Liver (tissue), 9 donors: ENCODE results near the gene PITRM1. TPM values are rescaled to one million over a fixed set of nuclear protein-coding genes. Genes with fewer than 3 reads are reported as not detected.

Experiments
- DNase-seq: peaks from one replicate; pipeline ENCODE4 v3.0.0-alpha.2; 2017; ENCODE audit warnings: low spot score
- H3K27ac ChIP-seq, 2 donors: one replicate each; pipeline ENCODE4 v1.7.0; 2013; ENCODE audit warnings: inconsistent platforms in 2 of 2, low read length in 2 of 2, control low read depth in 1 of 2, low read depth in 1 of 2, mild to moderate bottlenecking in 1 of 2
- H3K27me3 ChIP-seq, 4 donors: one replicate each; pipeline versions ENCODE4 v1.6.1 to v1.7.0; 2013; ENCODE audit warnings: low read length in 3 of 4, inconsistent platforms in 1 of 4, mild to moderate bottlenecking in 1 of 4, moderate library complexity in 1 of 4; ENCODE audit not compliant: control insufficient read depth in 4 of 4, insufficient read depth in 4 of 4
- H3K36me3 ChIP-seq, 4 donors: one replicate each; pipeline versions ENCODE4 v1.6.1 to v1.7.0; 2013; ENCODE audit warnings: low read length in 3 of 4, mild to moderate bottlenecking in 3 of 4, low read depth in 1 of 4, moderate library complexity in 1 of 4; ENCODE audit not compliant: control insufficient read depth in 4 of 4, insufficient read depth in 3 of 4
- H3K4me1 ChIP-seq, 4 donors: one replicate each; pipeline versions ENCODE4 v1.6.1 to v1.7.0; 2013; ENCODE audit warnings: low read length in 3 of 4, mild to moderate bottlenecking in 3 of 4, moderate library complexity in 1 of 4; ENCODE audit not compliant: control insufficient read depth in 4 of 4, insufficient read depth in 4 of 4
- H3K4me3 ChIP-seq, 3 donors: one replicate each; pipeline versions ENCODE4 v1.6.1 to v1.7.0; 2013; ENCODE audit warnings: low read length in 3 of 3, control low read depth in 1 of 3, low read depth in 1 of 3, mild to moderate bottlenecking in 1 of 3
- H3K9ac ChIP-seq, 2 donors: one replicate each; pipeline ENCODE4 v1.7.0; 2013; ENCODE audit warnings: low read length in 2 of 2, mild to moderate bottlenecking in 2 of 2, moderate library complexity in 2 of 2, control low read depth in 1 of 2, low read depth in 1 of 2
- H3K9me3 ChIP-seq, 4 donors: one replicate each; pipeline versions ENCODE4 v1.6.1 to v1.7.0; 2013; ENCODE audit warnings: low read length in 3 of 4; ENCODE audit not compliant: control insufficient read depth in 4 of 4
- CTCF ChIP-seq: fragments of 150-350 bp; IDR thresholded peaks from 2 replicates; pipeline ENCODE4 v1.5.1; 2017; ENCODE audit warnings: improper control_type of control experiment, low read depth, low read length; ENCODE audit not compliant: missing input control
- FOXA1 ChIP-seq: IDR thresholded peaks from 2 replicates; pipeline ENCODE4 v1.6.1; 2016; ENCODE audit warnings: antibody characterized with exemption
- FOXA2 ChIP-seq: IDR thresholded peaks from 2 replicates; pipeline ENCODE4 v1.6.1; 2016; ENCODE audit warnings: antibody characterized with exemption
- GABPA ChIP-seq, 2 donors: IDR thresholded peaks in 1 of 2; conservative IDR thresholded peaks in 1 of 2; 2 replicates each; pipeline ENCODE4 v1.6.1; 2016; ENCODE audit warnings: antibody characterized with exemption in 2 of 2, mild to moderate bottlenecking in 1 of 2, moderate library complexity in 1 of 2
- HNF4A ChIP-seq, 2 donors: conservative IDR thresholded peaks; 2 replicates each; pipeline ENCODE4 v1.6.1; 2016; ENCODE audit warnings: antibody characterized with exemption in 2 of 2, mild to moderate bottlenecking in 2 of 2
- HNF4G ChIP-seq: IDR thresholded peaks from 2 replicates; pipeline ENCODE4 v1.6.1; 2016; ENCODE audit warnings: antibody characterized with exemption
- RAD21 ChIP-seq, 2 donors: IDR thresholded peaks; 2 replicates each; pipeline ENCODE4 v1.6.1; 2016; ENCODE audit warnings: antibody characterized with exemption in 2 of 2, mild to moderate bottlenecking in 2 of 2
- TAF1 ChIP-seq: conservative IDR thresholded peaks from 2 replicates; pipeline ENCODE4 v1.6.1; 2016; ENCODE audit warnings: antibody characterized with exemption, mild to moderate bottlenecking
- WGBS: extraction: QIAGEN DNeasy Blood & Tissue Kit; methylation state at CpG from one replicate; pipeline ENCODE4 v1.1.7; 2013; 5-methylcytosine and 5-hydroxymethylcytosine counted together
- polyA plus RNA-seq, 2 donors: library from polyadenylated mRNA; stranded (reverse) in 1 of 2; unstranded in 1 of 2; fragments of 200-250 nt in 1 of 2; fragments of >200 nt in 1 of 2; fragmentation: Nextera tagmentation in 1 of 2; extraction: Ambion mirVana in 1 of 2; gene quantifications; one replicate each; pipeline versions ENCODE4 v1.2.1 to v1.2.3, GENCODE V29; 2013 to 2015
- total RNA-seq, 2 donors: library from RNA; depleted of rRNA; stranded (reverse); fragments of >200 nt; gene quantifications; one replicate each; pipeline ENCODE4 v1.2.3, GENCODE V29; 2014
- TF ChIP-seq, protein P1 (sequence below): IDR thresholded peaks from 2 replicates; pipeline ENCODE4 v1.6.1; 2016; ENCODE audit warnings: antibody characterized with exemption
- TF ChIP-seq, protein P2 (sequence below): IDR thresholded peaks from 2 replicates; pipeline ENCODE4 v1.6.1; 2016; ENCODE audit warnings: antibody characterized with exemption, mild to moderate bottlenecking
- TF ChIP-seq, protein P3 (sequence below): IDR thresholded peaks from 2 replicates; pipeline ENCODE4 v1.6.1; 2016; ENCODE audit warnings: antibody characterized with exemption
- donor health status: healthy.
- donor health status: healthy.
- donor health status: healthy.
- donor health status: healthy.
- donor health status: healthy.

PITRM1 gene
- total and polyA plus RNA-seq, 4 donors, result 21.1 to 43.1 (median 27.7) TPM

DNA sequence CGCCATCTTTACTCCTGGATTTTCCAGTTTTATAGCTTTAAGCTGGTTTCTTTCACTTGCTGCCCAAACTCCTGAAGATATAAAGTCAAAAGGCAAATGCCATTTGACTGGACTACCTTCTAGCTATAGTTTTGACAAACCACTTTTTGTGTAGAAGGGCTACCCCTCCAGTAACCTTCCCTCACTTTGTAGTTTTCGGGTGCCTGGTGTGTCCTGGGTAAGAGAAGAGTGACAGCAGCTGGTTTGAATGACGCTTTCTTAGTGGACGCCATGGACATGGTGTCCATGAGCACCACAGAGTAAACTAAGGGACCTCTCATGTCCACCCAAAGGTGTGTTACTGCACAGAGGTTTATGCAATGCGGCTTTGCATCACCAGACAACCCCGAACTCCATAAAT is 21.2 kb upstream of the PITRM1 start:
- no peak for DNase-seq
- Histone ChIP-seq H3K4me3 (no peak overlapping the region), H3K27me3 (no peaks in the 10 kb centered on the region), H3K9ac (no peak overlapping the region), H3K9me3 (no peaks in the 10 kb centered on the region), H3K27ac (no peak overlapping the region), H3K4me1 (peaks cover 0 to 6% (median 1%) of the 10 kb centered on the region in 4 donors), H3K36me3 (no peaks in the 10 kb centered on the region)
- WGBS, result 94% methylated on average over 6 of the region's 6 CpGs
- TF ChIP-seq HNF4A (conservative IDR thresholded peaks at IDR 0.05) (no peak), RAD21 (IDR thresholded peaks at IDR 0.05) (no peak), HNF4G (no peak), GABPA (IDR thresholded peaks at IDR 0.05 in 1 of 2, conservative IDR thresholded peaks at IDR 0.05 in 1 of 2) (no peak)
- TF ChIP-seq, protein P1, sequence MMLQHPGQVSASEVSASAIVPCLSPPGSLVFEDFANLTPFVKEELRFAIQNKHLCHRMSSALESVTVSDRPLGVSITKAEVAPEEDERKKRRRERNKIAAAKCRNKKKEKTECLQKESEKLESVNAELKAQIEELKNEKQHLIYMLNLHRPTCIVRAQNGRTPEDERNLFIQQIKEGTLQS, result no peak
- TF ChIP-seq, protein P2, sequence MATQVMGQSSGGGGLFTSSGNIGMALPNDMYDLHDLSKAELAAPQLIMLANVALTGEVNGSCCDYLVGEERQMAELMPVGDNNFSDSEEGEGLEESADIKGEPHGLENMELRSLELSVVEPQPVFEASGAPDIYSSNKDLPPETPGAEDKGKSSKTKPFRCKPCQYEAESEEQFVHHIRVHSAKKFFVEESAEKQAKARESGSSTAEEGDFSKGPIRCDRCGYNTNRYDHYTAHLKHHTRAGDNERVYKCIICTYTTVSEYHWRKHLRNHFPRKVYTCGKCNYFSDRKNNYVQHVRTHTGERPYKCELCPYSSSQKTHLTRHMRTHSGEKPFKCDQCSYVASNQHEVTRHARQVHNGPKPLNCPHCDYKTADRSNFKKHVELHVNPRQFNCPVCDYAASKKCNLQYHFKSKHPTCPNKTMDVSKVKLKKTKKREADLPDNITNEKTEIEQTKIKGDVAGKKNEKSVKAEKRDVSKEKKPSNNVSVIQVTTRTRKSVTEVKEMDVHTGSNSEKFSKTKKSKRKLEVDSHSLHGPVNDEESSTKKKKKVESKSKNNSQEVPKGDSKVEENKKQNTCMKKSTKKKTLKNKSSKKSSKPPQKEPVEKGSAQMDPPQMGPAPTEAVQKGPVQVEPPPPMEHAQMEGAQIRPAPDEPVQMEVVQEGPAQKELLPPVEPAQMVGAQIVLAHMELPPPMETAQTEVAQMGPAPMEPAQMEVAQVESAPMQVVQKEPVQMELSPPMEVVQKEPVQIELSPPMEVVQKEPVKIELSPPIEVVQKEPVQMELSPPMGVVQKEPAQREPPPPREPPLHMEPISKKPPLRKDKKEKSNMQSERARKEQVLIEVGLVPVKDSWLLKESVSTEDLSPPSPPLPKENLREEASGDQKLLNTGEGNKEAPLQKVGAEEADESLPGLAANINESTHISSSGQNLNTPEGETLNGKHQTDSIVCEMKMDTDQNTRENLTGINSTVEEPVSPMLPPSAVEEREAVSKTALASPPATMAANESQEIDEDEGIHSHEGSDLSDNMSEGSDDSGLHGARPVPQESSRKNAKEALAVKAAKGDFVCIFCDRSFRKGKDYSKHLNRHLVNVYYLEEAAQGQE, result no peak
- TF ChIP-seq, protein P3, sequence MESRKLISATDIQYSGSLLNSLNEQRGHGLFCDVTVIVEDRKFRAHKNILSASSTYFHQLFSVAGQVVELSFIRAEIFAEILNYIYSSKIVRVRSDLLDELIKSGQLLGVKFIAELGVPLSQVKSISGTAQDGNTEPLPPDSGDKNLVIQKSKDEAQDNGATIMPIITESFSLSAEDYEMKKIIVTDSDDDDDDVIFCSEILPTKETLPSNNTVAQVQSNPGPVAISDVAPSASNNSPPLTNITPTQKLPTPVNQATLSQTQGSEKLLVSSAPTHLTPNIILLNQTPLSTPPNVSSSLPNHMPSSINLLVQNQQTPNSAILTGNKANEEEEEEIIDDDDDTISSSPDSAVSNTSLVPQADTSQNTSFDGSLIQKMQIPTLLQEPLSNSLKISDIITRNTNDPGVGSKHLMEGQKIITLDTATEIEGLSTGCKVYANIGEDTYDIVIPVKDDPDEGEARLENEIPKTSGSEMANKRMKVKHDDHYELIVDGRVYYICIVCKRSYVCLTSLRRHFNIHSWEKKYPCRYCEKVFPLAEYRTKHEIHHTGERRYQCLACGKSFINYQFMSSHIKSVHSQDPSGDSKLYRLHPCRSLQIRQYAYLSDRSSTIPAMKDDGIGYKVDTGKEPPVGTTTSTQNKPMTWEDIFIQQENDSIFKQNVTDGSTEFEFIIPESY, result no peak

DNA sequence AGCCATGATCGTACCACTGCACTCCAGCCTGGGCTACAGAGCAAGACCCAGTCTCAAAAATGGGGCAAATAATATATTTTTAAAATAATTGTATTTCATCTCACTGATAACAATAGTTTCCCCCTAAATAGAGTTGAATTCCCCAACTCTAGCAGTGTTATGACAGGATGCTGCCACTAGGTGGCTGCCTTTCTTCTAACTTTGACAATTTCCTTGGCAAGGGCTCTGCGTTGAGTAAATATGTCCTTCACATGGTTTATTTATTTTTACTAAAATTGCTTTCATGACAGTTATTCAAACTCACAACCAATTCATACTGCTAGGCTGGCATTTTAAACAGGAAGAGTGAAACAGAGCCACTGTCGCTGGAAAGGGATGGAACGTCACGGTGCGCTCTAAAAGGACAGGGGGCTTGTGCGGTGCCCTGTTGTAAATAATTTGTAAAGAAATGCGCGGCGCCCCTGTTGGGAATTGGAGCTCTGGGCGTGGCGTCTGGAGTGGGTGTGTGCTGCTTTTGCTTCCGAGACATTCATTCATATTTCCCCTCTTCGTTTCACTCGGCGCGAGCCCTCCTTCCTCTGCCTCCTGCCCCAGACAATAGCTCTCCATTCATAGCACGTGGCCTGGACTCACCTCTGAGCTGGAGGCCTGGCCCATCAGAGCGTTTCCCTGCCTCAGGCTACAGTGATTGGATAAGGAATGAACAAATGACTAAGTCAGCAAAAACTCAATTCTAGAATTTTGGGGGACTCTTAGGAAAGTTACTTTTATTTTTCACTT is 20.5 kb upstream of the PITRM1 start:
- DNase-seq, result no peak
- Histone ChIP-seq H3K36me3 (no peaks in the 10 kb centered on the region), H3K4me3 (no peak overlapping the region), H3K9ac (no peak overlapping the region), H3K27me3 (no peaks in the 10 kb centered on the region), H3K27ac (no peak overlapping the region), H3K9me3 (no peaks in the 10 kb centered on the region), H3K4me1 (peaks cover 0 to 6% (median 1%) of the 10 kb centered on the region in 4 donors)
- WGBS, result 42% methylated on average over 19 of the region's 19 CpGs
- peak; percentile 77 to 80 for TF ChIP-seq RAD21 (IDR thresholded peaks at IDR 0.05)
- peak; percentile 93 for TF ChIP-seq CTCF
- no peak for TF ChIP-seq TAF1
- TF ChIP-seq FOXA1, result peak; percentile 38
- peak; percentile 89 for TF ChIP-seq FOXA2
